H9 (cell line): ENCODE data around the gene FAM136A. TPM values are rescaled to one million over a fixed set of nuclear protein-coding genes. Genes with fewer than 3 reads are reported as not detected.
A peak's percentile ranks its signal among the peaks of the same experiment; 100 is the strongest.

ENCODE experiments used
- DNase-seq: peaks from one replicate; pipeline ENCODE4 v3.0.0-alpha.2; 2017
- H2AFZ ChIP-seq: one replicate; pipeline ENCODE4 v1.6.1; 2013; ENCODE audit warnings: mild to moderate bottlenecking, low read length, control low read depth, moderate library complexity
- H2AK5ac ChIP-seq: 2 replicates; pipeline ENCODE4 v1.6.1; 2013; ENCODE audit warnings: low read length, control low read depth, mixed read lengths; ENCODE audit not compliant: insufficient read length
- H2BK120ac ChIP-seq: one replicate; pipeline ENCODE4 v1.6.1; 2013; ENCODE audit warnings: low read depth, mild to moderate bottlenecking, low read length, control low read depth, inconsistent platforms; ENCODE audit not compliant: poor library complexity, severe bottlenecking
- H2BK12ac ChIP-seq: 2 replicates; pipeline ENCODE4 v1.6.1; 2013; ENCODE audit warnings: low read length, control low read depth, mixed read lengths, low read depth; ENCODE audit not compliant: insufficient read length
- H2BK15ac ChIP-seq: 2 replicates; pipeline ENCODE4 v1.6.1; 2013; ENCODE audit warnings: low read depth, low read length, control low read depth
- H2BK20ac ChIP-seq: one replicate; pipeline ENCODE4 v1.6.1; 2013; ENCODE audit warnings: low read depth, mild to moderate bottlenecking, low read length, control low read depth, inconsistent platforms; ENCODE audit not compliant: poor library complexity, severe bottlenecking
- H2BK5ac ChIP-seq: 2 replicates; pipeline ENCODE4 v1.6.1; 2013; ENCODE audit warnings: low read length, control low read depth, mixed read lengths; ENCODE audit not compliant: insufficient read length
- H3K14ac ChIP-seq: 2 replicates; pipeline ENCODE4 v1.6.1; 2013; ENCODE audit warnings: low read length, control low read depth; ENCODE audit not compliant: insufficient read depth
- H3K18ac ChIP-seq: 2 replicates; pipeline ENCODE4 v1.6.1; 2013; ENCODE audit warnings: low read depth, mild to moderate bottlenecking, mixed read lengths, low read length, control low read depth; ENCODE audit not compliant: insufficient read length
- H3K23ac ChIP-seq: 2 replicates; pipeline ENCODE4 v1.6.1; 2013; ENCODE audit warnings: low read length, control low read depth, mixed read lengths, low read depth; ENCODE audit not compliant: insufficient read length
- H3K23me2 ChIP-seq: 2 replicates; pipeline ENCODE4 v1.6.1; 2013; ENCODE audit warnings: low read depth, mild to moderate bottlenecking, mixed read lengths, low read length, control low read depth; ENCODE audit not compliant: insufficient read length, poor library complexity, severe bottlenecking
- H3K27ac ChIP-seq: 2 replicates; pipeline ENCODE4 v1.5.1; 2013; ENCODE audit warnings: low read length, control low read depth, mixed read lengths, low read depth; ENCODE audit not compliant: insufficient read length
- H3K27me3 ChIP-seq: 2 replicates; pipeline ENCODE4 v1.6.1; 2013; ENCODE audit warnings: low read length, control low read depth, inconsistent platforms; ENCODE audit not compliant: insufficient read depth
- H3K4ac ChIP-seq: 2 replicates; pipeline ENCODE4 v1.6.1; 2013; ENCODE audit warnings: low read depth, mild to moderate bottlenecking, control low read depth, inconsistent platforms, low read length, moderate library complexity
- H3K4me1 ChIP-seq: 2 replicates; pipeline ENCODE4 v1.6.1; 2013; ENCODE audit warnings: low read length, control low read depth, inconsistent platforms; ENCODE audit not compliant: insufficient read depth
- H3K4me2 ChIP-seq: 2 replicates; pipeline ENCODE4 v1.6.1; 2013; ENCODE audit warnings: low read length, control low read depth, mixed read lengths; ENCODE audit not compliant: insufficient read length, insufficient read depth
- H3K56ac ChIP-seq: 2 replicates; pipeline ENCODE4 v1.6.1; 2013; ENCODE audit warnings: low read depth, mild to moderate bottlenecking, mixed read lengths, low read length, control low read depth; ENCODE audit not compliant: insufficient read length
- H3K79me1 ChIP-seq: 2 replicates; pipeline ENCODE4 v1.6.1; 2013; ENCODE audit warnings: low read depth, mild to moderate bottlenecking, moderate library complexity, low read length, control low read depth, inconsistent platforms; ENCODE audit not compliant: insufficient read depth, poor library complexity, severe bottlenecking
- H3K79me2 ChIP-seq: 2 replicates; pipeline ENCODE4 v1.6.1; 2013; ENCODE audit warnings: low read length, control low read depth, inconsistent platforms; ENCODE audit not compliant: insufficient read depth
- H3K9ac ChIP-seq: 2 replicates; pipeline ENCODE4 v1.6.1; 2013; ENCODE audit warnings: low read length, control low read depth, mixed read lengths; ENCODE audit not compliant: insufficient read length; ENCODE audit errors: extremely low read depth
- H3K9me3 ChIP-seq: one replicate; pipeline ENCODE4 v1.6.1; 2013; ENCODE audit warnings: low read depth, low read length, inconsistent platforms; ENCODE audit not compliant: control insufficient read depth
- H3T11ph ChIP-seq: one replicate; pipeline ENCODE4 v1.6.1; 2013; ENCODE audit warnings: mild to moderate bottlenecking, low read length, control low read depth, inconsistent platforms
- H4K20me1 ChIP-seq: one replicate; pipeline ENCODE4 v1.6.1; 2013; ENCODE audit not compliant: control insufficient read depth, insufficient read length, insufficient read depth
- H4K5ac ChIP-seq: 2 replicates; pipeline ENCODE4 v1.6.1; 2013; ENCODE audit warnings: low read depth, mild to moderate bottlenecking, mixed read lengths, low read length, control low read depth; ENCODE audit not compliant: insufficient read length
- H4K8ac ChIP-seq: replicated peaks from 2 replicates; pipeline ENCODE4 v1.6.1; 2013; ENCODE audit warnings: low read length, control low read depth, mixed read lengths, low read depth; ENCODE audit not compliant: insufficient read length
- H4K91ac ChIP-seq: 2 replicates; pipeline ENCODE4 v1.6.1; 2013; ENCODE audit warnings: low read depth, mild to moderate bottlenecking, moderate library complexity, mixed read lengths, low read length, control low read depth; ENCODE audit not compliant: insufficient read length
- H3K27ac Mint-ChIP-seq, 3 experiments: 2 replicates in 2 of 3; 3 replicates in 1 of 3; pipeline ENCODE4 v1.8.0; 2020 to 2021; ENCODE audit warnings: mixed read lengths in 3 of 3, mild to moderate bottlenecking in 1 of 3, moderate library complexity in 1 of 3
- H3K27me3 Mint-ChIP-seq: 2 replicates; pipeline ENCODE4 v1.8.0; 2021; ENCODE audit warnings: low read depth, mild to moderate bottlenecking, moderate library complexity, mixed read lengths
- H3K36me3 Mint-ChIP-seq, 3 experiments: 2 replicates in 2 of 3; 3 replicates in 1 of 3; pipeline ENCODE4 v1.8.0; 2020 to 2021; ENCODE audit warnings: low read depth in 3 of 3, mixed read lengths in 3 of 3; ENCODE audit not compliant: insufficient read depth in 1 of 3
- H3K4me1 Mint-ChIP-seq, 2 experiments: 2 replicates each; pipeline ENCODE4 v1.8.0; 2020; ENCODE audit warnings: mixed read lengths in 2 of 2
- H3K4me3 Mint-ChIP-seq, 2 experiments: 2 replicates in 1 of 2; 3 replicates in 1 of 2; pipeline ENCODE4 v1.8.0; 2020 to 2021; ENCODE audit warnings: mild to moderate bottlenecking in 2 of 2, mixed read lengths in 2 of 2, moderate library complexity in 1 of 2
- H3K9me3 Mint-ChIP-seq, 2 experiments: 2 replicates in 1 of 2; 3 replicates in 1 of 2; pipeline ENCODE4 v1.8.0; 2020; ENCODE audit warnings: mild to moderate bottlenecking in 2 of 2, mixed read lengths in 2 of 2, moderate library complexity in 1 of 2
- WGBS: extraction: QIAGEN DNeasy Blood & Tissue Kit; methylation state at CpG from one replicate; pipeline ENCODE4 v1.1.7; 2013; ENCODE audit warnings: missing lambda C conversion rate, low lambda C conversion rate, mixed read lengths; ENCODE audit not compliant: insufficient read length; ENCODE audit errors: extremely low coverage; 5-methylcytosine and 5-hydroxymethylcytosine counted together
- total RNA-seq: library from RNA; stranded (reverse); gene quantifications from 2 replicates; pipeline ENCODE4 v1.2.1, GENCODE V29; 2021
- TF ChIP-seq, protein P1 (sequence below): fragments of 200-600 bp; sonication (generic); conservative IDR thresholded peaks from 3 replicates; pipeline ENCODE4 v1.8.0; 2021; ENCODE audit warnings: antibody characterized with exemption, mild to moderate bottlenecking

FAM136A gene
- total RNA-seq, 1 experiment from 2014 or later: 118 TPM

DNA sequence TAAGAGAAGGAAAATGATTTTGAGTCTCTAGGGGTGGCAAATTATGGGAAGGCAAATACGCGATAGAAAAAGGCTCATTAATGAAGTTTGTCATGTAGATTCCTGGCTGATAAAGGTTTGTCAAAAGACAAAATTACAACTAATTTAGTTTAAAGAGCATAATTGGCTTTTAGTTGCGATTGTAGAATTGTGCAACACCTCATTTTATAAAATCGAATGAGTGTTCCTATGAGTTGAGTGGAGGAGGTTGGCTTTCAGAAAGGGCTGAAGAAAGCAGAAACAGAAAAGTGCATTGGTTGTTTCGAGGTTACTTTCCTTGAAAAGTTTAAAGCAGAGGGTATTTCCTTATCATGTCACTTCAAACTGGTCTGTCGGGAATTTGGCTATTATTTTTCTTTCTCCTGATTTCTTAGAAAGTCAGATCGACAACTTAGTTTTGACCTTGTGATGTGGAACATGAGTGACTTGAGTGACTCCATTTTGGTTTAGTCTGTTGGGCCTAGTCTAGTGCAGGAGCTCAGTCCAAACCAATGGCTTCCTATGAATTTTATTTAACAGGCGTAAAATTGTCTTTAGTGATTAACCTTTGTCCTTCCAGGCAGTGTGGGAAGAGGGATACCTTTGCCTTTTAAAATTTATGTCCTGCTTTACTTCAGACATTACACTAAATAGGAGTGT lies 46.1 kb downstream of the FAM136A start:
- no peak overlapping the region for H3K27ac ChIP-seq
- H3K56ac ChIP-seq: no peak overlapping the region
- no peaks in the 10 kb centered on the region for H3K9me3 Mint-ChIP-seq
- WGBS: no CpG with 5 or more reads among the region's 8 CpGs
- H4K5ac ChIP-seq: no peak overlapping the region
- H3K36me3 Mint-ChIP-seq: peaks cover 3 to 17% (median 11%) of the 10 kb centered on the region in 3 experiments; a peak in 6 of 7 replicates
- no peaks in the 10 kb centered on the region for H3K27me3 Mint-ChIP-seq
- H2BK12ac ChIP-seq: no peak overlapping the region
- H2BK120ac ChIP-seq: no peak overlapping the region
- H4K20me1 ChIP-seq: no peaks in the 10 kb centered on the region
- no peak overlapping the region for H3K9ac ChIP-seq
- no peak overlapping the region for H2BK15ac ChIP-seq
- peak overlapping the region in 1 of 2 experiments; percentile 13; a peak in 1 of 5 replicates for H3K4me3 Mint-ChIP-seq
- no peak overlapping the region for H4K91ac ChIP-seq
- no peak overlapping the region for H3K4me2 ChIP-seq
- no peaks in the 10 kb centered on the region for H3K9me3 ChIP-seq
- no peaks in the 10 kb centered on the region for H3K27me3 ChIP-seq
- no peak for DNase-seq
- TF ChIP-seq, protein P1, sequence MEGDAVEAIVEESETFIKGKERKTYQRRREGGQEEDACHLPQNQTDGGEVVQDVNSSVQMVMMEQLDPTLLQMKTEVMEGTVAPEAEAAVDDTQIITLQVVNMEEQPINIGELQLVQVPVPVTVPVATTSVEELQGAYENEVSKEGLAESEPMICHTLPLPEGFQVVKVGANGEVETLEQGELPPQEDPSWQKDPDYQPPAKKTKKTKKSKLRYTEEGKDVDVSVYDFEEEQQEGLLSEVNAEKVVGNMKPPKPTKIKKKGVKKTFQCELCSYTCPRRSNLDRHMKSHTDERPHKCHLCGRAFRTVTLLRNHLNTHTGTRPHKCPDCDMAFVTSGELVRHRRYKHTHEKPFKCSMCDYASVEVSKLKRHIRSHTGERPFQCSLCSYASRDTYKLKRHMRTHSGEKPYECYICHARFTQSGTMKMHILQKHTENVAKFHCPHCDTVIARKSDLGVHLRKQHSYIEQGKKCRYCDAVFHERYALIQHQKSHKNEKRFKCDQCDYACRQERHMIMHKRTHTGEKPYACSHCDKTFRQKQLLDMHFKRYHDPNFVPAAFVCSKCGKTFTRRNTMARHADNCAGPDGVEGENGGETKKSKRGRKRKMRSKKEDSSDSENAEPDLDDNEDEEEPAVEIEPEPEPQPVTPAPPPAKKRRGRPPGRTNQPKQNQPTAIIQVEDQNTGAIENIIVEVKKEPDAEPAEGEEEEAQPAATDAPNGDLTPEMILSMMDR: no peak
- no peak overlapping the region for H2BK5ac ChIP-seq
- no peak overlapping the region for H2AFZ ChIP-seq
- H3K79me2 ChIP-seq: no peaks in the 10 kb centered on the region
- peak overlapping the region in 1 of 3 experiments; percentile 62; a peak in 2 of 7 replicates for H3K27ac Mint-ChIP-seq
- H3K4ac ChIP-seq: no peak overlapping the region
- H3K4me1 ChIP-seq: no peaks in the 10 kb centered on the region
- peaks cover 9 to 14% of the 10 kb centered on the region in 2 experiments for H3K4me1 Mint-ChIP-seq
- H3K14ac ChIP-seq: no peak overlapping the region
- no peak overlapping the region for H4K8ac ChIP-seq
- no peak overlapping the region for H3K18ac ChIP-seq
- H3K79me1 ChIP-seq: no peaks in the 10 kb centered on the region
- H2BK20ac ChIP-seq: no peak overlapping the region
- peaks cover 8% of the 10 kb centered on the region for H3K23me2 ChIP-seq
- H3K23ac ChIP-seq: no peak overlapping the region
- H2AK5ac ChIP-seq: no peak overlapping the region
- H3T11ph ChIP-seq: no peak overlapping the region
